ENCODE results near the gene NAA25. TPM values are rescaled to one million over a fixed set of nuclear protein-coding genes. Genes with fewer than 3 reads are reported as not detected.

NAA25 gene
- polyA plus RNA-seq, 1 donor from 2014 or later = 30.7 TPM

- H3K4me2 ChIP-seq (ENCODE audit: low read length) = no peak overlapping the region
- peaks cover 3% of the 10 kb centered on the region for H4K20me1 ChIP-seq (ENCODE audit: insufficient read depth)
- H3K9me2 ChIP-seq (ENCODE audit: insufficient read depth, low read length) = no peaks in the 10 kb centered on the region
- H3K9me3 ChIP-seq (ENCODE audit: low read length) = no peaks in the 10 kb centered on the region
- no peak overlapping the region for H3K4me3 ChIP-seq (ENCODE audit: low read length)
- H3K36me3 ChIP-seq (ENCODE audit: insufficient read depth, low read length) = peaks cover 8% of the 10 kb centered on the region
- no peak overlapping the region for H2AFZ ChIP-seq (ENCODE audit: low read depth, low read length)
- TF ChIP-seq RAD21 (conservative IDR thresholded peaks at IDR 0.05) (no peak), REST (IDR thresholded peaks at IDR 0.05; ENCODE audit: borderline replicate concordance) (no peak), TAF1 (IDR thresholded peaks at IDR 0.05; ENCODE audit: low read depth) (no peak)
- H3K27ac ChIP-seq (ENCODE audit: low read length) = no peak overlapping the region
- H3F3A ChIP-seq (ENCODE audit: insufficient read depth, low read length, poor library complexity, severe bottlenecking) = no peaks in the 10 kb centered on the region
- peaks cover 17% of the 10 kb centered on the region for H3K79me2 ChIP-seq (replicated peaks; ENCODE audit: insufficient read depth, low read length)
- no peaks in the 10 kb centered on the region for H3K27me3 ChIP-seq (ENCODE audit: insufficient read depth, low read depth, low read length)
- no peak overlapping the region for H3K9ac ChIP-seq (ENCODE audit: low read length)
These were observed 86.2 kb downstream of the NAA25 start for GRCh38 chr12:112022241-112023016.

DNA sequence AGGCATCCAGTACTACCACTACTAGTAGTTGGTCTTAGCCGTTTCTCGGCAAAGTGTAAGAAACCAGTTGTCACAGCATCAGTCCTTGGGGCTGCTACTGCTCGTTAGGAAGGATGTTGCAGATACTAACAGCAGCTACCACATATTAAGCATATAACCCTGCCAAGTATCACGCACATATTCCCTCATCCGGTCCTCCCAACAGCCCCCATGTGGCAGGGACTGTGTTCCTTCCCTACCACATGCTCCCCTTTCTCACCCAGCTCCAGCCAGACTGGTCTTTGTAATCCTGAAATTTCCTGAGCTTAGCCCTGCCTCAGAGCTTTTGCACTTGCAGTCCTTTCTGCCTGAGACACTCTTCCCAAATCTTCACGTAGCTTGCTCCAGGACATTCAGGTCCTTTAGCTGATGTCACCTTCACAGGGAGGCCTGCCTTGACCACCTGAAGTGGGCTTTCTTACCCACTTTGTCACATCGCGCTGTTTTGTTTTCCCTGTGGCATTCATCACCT lies 87.6 kb downstream of the NAA25 start:
- H3K27me3 ChIP-seq (ENCODE audit: insufficient read depth, low read depth, low read length) = no peaks in the 10 kb centered on the region
- H3K9ac ChIP-seq (ENCODE audit: low read length) = no peak overlapping the region
- no peak overlapping the region for H3K4me2 ChIP-seq (ENCODE audit: low read length)
- peaks cover 13% of the 10 kb centered on the region for H3K36me3 ChIP-seq (ENCODE audit: insufficient read depth, low read length)
- H2AFZ ChIP-seq (ENCODE audit: low read depth, low read length) = no peak overlapping the region
- peaks cover 30% of the 10 kb centered on the region for H3K79me2 ChIP-seq (replicated peaks; ENCODE audit: insufficient read depth, low read length)
- no peak overlapping the region for H3K27ac ChIP-seq (ENCODE audit: low read length)
- no peak for TF ChIP-seq MXI1 (conservative IDR thresholded peaks at IDR 0.05; ENCODE audit: poor library complexity, severe bottlenecking)
- TF ChIP-seq EZH2 (IDR thresholded peaks at IDR 0.05; ENCODE audit: borderline replicate concordance, insufficient read depth, low read length, poor library complexity, severe bottlenecking) = no peak
- TF ChIP-seq EP300 (conservative IDR thresholded peaks at IDR 0.05; ENCODE audit: poor library complexity, severe bottlenecking) = no peak
- TF ChIP-seq POLR2AphosphoS5 (IDR thresholded peaks at IDR 0.05) = no peak
- TF ChIP-seq RAD21 (conservative IDR thresholded peaks at IDR 0.05) = no peak
- no peak for TF ChIP-seq REST (IDR thresholded peaks at IDR 0.05; ENCODE audit: borderline replicate concordance)
- TF ChIP-seq, protein P1, sequence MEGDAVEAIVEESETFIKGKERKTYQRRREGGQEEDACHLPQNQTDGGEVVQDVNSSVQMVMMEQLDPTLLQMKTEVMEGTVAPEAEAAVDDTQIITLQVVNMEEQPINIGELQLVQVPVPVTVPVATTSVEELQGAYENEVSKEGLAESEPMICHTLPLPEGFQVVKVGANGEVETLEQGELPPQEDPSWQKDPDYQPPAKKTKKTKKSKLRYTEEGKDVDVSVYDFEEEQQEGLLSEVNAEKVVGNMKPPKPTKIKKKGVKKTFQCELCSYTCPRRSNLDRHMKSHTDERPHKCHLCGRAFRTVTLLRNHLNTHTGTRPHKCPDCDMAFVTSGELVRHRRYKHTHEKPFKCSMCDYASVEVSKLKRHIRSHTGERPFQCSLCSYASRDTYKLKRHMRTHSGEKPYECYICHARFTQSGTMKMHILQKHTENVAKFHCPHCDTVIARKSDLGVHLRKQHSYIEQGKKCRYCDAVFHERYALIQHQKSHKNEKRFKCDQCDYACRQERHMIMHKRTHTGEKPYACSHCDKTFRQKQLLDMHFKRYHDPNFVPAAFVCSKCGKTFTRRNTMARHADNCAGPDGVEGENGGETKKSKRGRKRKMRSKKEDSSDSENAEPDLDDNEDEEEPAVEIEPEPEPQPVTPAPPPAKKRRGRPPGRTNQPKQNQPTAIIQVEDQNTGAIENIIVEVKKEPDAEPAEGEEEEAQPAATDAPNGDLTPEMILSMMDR (IDR thresholded peaks at IDR 0.05; ENCODE audit: poor library complexity, severe bottlenecking) = no peak
- TF ChIP-seq SMC3 (conservative IDR thresholded peaks at IDR 0.05; ENCODE audit: poor library complexity) = no peak
- no peak for TF ChIP-seq TAF1 (IDR thresholded peaks at IDR 0.05; ENCODE audit: low read depth)
- H3F3A ChIP-seq (ENCODE audit: insufficient read depth, low read length, poor library complexity, severe bottlenecking) = no peaks in the 10 kb centered on the region
- no peaks in the 10 kb centered on the region for H3K9me3 ChIP-seq (ENCODE audit: low read length)
- H3K4me3 ChIP-seq (ENCODE audit: low read length) = no peak overlapping the region
- H4K20me1 ChIP-seq (ENCODE audit: insufficient read depth) = peaks cover 3% of the 10 kb centered on the region
- no peaks in the 10 kb centered on the region for H3K9me2 ChIP-seq (ENCODE audit: insufficient read depth, low read length)
